DMS153 (cell line): Measurements from ENCODE around the gene OTOP2.

Source experiments
- DNase-seq: peaks from one replicate; lab custom pipeline; 2025; lab: John Stamatoyannopoulos, UW

Gene OTOP2, protein sequence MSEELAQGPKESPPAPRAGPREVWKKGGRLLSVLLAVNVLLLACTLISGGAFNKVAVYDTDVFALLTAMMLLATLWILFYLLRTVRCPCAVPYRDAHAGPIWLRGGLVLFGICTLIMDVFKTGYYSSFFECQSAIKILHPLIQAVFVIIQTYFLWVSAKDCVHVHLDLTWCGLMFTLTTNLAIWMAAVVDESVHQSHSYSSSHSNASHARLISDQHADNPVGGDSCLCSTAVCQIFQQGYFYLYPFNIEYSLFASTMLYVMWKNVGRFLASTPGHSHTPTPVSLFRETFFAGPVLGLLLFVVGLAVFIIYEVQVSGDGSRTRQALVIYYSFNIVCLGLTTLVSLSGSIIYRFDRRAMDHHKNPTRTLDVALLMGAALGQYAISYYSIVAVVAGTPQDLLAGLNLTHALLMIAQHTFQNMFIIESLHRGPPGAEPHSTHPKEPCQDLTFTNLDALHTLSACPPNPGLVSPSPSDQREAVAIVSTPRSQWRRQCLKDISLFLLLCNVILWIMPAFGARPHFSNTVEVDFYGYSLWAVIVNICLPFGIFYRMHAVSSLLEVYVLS

GRCh38 chr17:74924250-74924948 is at the start of gene OTOP2:
Gene OTOP2, plus strand, starts transcription at chr17:74924273. Its CDS starts 360 bp downstream, at chr17:74924633.
- no peak for DNase-seq

- DNase-seq = no peak
Observed at GRCh38 chr17:74874615-74875037, 49.4 kb upstream of the OTOP2 start.

DNA sequence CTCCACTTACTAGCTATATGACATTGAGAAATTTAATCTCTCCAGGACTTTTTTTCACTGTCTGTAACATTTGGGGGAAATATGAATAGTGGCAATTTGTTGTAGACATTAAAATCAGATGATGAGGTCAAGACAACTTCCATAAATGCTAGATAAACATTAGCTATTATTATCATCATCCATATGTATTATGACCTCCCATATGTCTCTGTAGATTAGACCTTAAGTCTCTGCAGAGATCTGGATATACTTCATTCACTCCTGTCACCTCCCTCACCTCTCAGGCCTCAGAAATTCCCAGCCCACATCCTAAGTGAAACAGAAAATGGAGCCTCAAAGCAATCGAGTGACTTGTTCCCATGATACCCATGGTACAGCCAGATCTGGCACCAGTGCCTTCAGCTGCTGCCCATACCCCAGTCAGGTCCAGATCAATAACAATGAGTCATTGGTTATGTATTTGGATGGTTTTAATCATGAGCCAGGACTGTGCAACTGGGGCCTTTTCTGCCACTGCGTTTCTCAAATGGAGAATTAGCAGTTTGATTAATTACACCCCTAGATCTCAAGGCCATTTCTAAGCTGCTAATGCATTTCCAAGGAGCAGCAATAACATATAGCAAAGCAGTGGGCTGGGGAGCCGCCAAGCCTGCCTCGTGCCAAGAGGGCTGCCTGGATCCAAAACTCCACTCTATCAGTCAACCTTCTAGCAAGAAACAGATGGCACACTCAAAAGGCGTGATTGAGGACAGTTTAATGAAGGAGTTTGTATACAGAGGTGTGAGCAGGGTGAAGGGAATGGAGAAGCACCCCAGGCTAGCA is 48.7 kb upstream of the OTOP2 start:
- DNase-seq = no peak

- DNase-seq = no peak
Observed at GRCh38 chr17:74875977-74876593, 48.0 kb upstream of the OTOP2 start.

- DNase-seq = no peak
Observed at GRCh38 chr17:74877592-74878548, 46.2 kb upstream of the OTOP2 start.

DNA sequence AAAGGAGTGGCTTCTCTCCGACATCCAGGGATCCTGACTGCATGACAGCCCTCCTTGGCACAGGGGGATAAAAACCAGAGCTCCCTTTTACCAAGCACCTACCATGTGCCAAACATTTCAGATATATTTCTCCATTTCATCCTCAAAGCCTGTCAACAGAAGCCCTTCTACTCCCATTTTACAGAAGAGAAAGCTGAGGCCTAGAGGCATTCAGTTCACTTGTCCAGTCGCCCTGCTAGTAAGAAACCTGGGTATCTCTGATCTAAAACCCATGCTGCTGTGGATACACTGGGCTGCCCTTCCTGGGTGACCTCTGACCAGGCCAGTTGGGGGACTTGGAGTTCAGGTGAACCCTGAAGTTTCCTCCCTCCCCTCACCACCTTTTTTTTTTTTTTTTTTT is 45.4 kb upstream of the OTOP2 start:
- no peak for DNase-seq

- no peak for DNase-seq
Observed at GRCh38 chr17:74879308-74879707, 44.8 kb upstream of the OTOP2 start.

DNA sequence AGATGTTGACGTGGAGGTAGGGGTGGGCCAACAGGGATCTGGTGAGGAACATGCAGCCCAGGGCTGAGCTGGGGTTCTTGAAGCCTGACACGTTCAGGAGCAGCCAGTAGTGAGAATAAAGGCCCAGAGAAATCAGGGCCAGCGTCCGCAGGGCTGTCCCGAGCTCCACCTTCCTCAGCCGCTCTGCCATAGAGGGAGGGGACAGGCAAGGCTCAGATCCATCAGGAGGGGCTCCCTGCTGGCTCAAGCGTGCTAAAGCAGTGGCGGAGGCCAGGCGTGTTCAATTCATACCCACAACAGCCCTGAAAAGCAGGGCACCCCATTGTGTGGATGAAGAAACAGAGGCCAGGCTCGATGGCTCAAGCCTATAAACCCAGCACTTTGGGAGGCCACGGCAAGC is 43.0 kb upstream of the OTOP2 start:
- no peak for DNase-seq

DNA sequence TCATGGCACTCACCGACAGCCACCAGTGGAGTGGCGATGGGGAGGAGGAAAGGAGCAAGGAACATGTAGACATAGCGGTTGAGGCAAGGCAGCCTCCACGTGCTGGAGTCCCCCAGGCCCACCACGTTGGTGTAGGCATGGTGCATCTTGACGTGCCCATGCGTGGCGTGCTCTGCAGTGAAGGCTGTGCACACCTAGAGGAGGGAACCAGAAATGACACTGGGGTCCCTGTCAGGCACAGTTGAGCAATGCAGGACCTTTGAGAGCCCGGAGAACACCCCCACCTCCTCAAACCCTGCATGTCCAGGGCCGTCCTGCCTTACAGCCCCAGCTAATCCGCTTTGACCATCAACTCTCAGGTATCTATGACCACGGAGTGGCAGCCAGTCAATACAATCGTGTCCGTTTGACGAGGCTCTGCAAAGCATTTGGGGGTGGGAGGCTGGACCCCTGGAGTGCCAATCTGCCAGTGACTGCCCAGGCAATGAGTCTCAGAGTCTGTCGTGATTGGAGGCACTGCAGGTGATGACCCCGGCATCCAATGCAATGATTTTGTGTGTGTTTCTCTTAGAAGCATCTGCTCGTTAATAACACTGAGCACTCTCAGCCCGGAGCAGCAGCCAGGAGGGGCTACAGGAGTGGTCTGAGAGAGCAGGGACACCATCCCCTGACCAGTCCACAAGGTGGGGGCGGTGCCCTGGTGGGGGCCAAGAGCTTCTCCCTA is 41.4 kb upstream of the OTOP2 start:
- no peak for DNase-seq

DNA sequence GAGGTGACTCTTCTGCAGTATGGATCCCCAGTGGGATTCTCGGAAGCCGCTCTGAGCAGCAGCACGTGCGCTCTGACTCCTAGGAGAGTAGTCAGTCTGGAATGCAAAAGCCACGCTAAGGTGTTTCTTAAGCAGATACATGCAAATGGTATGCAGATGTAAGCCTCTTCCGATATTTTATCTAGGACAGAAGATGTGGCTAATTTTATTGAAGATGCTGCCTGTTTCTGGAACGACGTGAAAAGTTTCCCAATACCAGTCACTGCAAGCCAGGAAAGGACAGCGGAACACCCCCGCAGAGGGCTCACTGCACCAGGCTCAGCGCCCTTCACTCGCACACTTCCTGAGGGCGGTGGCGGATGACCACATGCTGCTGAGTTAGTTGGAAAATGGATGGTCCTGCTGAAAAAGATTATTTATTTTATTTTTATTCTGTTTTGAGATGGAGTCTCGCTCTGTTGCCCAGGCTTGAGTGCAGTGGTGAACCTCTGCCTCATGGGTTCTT is 40.8 kb upstream of the OTOP2 start:
- no peak for DNase-seq

GRCh38 chr17:74888469-74888868 is 35.6 kb upstream of the OTOP2 start:
- DNase-seq = no peak

DNA sequence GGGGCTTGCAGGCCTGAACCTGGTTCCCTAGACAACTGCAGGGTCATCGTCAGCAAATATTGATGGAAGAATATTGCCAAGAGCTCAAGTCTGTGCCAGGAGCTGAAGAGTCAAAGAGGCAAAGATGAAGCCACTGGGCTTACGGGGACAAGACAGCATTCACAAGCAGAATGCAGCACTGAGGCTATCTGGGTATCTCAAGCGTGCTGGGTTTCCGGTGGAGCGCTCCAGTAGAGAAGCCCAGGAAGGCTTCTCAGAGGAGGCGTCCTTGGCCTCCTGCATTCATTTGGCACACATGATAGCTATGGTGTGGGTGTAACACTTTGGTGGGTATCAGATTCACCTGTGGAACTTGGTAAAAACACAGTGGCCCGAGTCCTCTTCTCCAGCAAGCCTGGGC is 33.5 kb upstream of the OTOP2 start:
- no peak for DNase-seq

DNA sequence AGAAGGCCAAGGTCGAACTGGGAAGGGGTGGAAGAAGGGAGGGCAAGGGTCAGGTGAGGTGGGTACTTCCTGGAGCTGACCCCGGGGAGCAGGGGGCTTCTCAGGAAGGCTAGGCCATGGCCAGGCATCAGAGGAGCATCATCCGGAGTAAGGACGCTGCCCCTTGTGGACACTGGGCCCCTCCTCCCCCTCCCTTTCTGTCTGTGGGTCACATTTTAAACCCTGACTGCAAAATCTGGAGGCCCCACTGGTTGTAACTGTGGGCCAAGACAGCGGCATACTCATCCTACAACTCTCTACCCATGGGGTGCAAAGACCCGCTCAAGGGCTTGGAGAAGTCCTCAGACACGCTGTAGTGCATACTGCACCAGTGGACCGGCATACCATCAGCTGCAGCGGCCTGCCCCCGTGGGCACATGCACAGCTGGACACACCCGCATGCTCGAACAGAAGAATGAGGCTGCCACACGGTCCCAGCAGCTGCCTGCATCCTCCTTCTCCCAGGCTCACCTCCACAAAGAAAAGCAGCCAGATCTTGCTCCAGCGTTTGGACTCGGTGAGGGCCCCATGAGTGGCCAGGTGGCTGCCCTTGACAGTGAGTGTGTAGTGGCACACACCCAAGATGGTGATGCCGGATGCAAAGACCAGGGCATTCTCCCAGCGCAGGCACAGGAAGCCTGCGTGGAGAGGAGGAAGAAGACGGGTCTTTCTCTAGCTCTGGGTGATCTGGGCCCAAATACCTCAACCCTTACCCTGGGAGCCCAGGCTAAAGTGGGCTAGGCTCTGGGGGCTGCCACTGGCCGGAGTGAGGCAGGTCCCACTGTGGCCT is 31.8 kb upstream of the OTOP2 start:
- no peak for DNase-seq

GRCh38 chr17:74892974-74893911 is 30.8 kb upstream of the OTOP2 start, which contains the start of gene FADS6:
Gene FADS6, minus strand, starts transcription at chr17:74893633. Its CDS starts 38 bp downstream, at chr17:74893595.
- DNase-seq = no peak

- DNase-seq = no peak
Observed at GRCh38 chr17:74893936-74894671, 30.0 kb upstream of the OTOP2 start.

GRCh38 chr17:74898376-74898946 is 25.6 kb upstream of the OTOP2 start:
- DNase-seq = no peak
